Activated naive CD8-positive, alpha-beta T cell treated with anti-CD3 and anti-CD28 coated beads, Interleukin-2, amount 50 U/mL, for 16 hours (primary cell): ENCODE data around the gene COL18A1.
"Not testable (repeated sequence)": the region's sequence is repeated elsewhere in the genome, so short reads cannot be mapped to it uniquely, and the experiment has no call there.

Experiments used
- DNase-seq: peaks from one replicate; pipeline ENCODE4 v3.0.0-alpha.2; 2020; ENCODE audit warnings: low read depth, low spot score

Gene COL18A1

GRCh38 chr21:45404730-45405270, at the start of gene COL18A1:
COL18A1 (plus strand) TSS chr21:45405165; CDS start chr21:45405231, 66 bp downstream.
- no peak for DNase-seq

DNA sequence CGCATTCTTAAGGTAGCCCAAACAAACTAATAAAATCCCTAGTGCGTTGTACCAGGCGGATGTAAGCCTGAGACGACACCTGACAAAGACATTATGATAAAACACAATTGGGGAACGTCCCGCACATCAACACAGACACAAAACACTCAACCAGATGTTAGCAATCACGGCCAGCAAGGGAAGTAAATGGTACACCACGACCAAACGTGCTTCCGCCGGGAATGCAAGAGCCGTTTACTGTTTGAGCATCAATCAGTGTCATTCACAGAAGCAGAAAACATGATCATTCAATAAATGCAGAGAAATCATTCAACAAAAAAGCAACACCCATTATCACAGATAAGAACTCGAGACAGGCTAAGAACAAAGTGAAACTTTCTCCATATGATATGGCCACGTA, 49.4 kb upstream of the COL18A1 start:
- no peak for DNase-seq

- no peak for DNase-seq
These were observed 48.7 kb upstream of the COL18A1 start for GRCh38 chr21:45356251-45356650.

- DNase-seq: no peak
These were observed 48.1 kb upstream of the COL18A1 start for GRCh38 chr21:45356653-45357435.

DNA sequence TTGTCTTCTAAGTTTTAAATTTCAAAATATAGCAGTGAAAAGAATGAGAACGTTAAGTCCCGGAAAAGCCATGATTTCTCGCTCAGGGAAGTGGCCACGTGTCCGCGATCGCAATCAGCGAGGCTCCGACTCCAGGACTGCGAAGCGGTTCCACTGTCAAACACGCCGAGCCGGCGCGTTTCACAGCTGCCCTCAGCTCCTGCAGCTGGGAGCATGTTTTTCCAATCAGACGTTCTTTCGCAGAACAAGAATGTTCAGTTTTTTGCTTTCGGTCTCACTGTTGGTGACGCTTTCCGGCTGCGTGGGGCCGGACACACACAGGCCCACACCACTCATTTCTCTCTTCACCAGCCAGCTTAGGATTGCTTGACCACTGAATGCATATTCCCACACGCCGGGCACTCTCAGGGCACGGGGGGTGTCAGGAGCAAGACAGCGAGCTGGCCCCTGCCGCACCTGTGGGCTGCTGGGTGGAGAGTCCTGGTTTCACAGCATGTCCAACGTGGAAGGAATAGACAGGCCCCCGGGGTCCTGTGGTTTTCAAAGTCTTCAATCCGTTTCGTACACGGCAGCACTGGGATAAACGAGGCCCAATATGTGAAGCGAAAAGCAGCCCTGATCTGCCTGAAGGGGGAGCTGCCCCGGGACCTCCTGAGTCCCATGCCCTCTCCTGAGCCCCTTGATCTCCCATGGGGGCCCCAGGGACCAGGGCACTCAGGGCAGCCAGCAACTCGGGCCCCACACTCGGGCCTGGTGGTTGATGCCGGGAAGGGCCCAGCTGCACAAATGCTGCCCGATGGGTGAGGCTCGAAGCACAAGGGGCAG, 47.3 kb upstream of the COL18A1 start:
- DNase-seq: no peak

- no peak for DNase-seq
These were observed 46.7 kb upstream of the COL18A1 start for GRCh38 chr21:45358261-45358670.

- DNase-seq: no peak
These were observed 46.2 kb upstream of the COL18A1 start for GRCh38 chr21:45358711-45359310.

GRCh38 chr21:45359451-45360217, 45.3 kb upstream of the COL18A1 start:
- no peak for DNase-seq

DNA sequence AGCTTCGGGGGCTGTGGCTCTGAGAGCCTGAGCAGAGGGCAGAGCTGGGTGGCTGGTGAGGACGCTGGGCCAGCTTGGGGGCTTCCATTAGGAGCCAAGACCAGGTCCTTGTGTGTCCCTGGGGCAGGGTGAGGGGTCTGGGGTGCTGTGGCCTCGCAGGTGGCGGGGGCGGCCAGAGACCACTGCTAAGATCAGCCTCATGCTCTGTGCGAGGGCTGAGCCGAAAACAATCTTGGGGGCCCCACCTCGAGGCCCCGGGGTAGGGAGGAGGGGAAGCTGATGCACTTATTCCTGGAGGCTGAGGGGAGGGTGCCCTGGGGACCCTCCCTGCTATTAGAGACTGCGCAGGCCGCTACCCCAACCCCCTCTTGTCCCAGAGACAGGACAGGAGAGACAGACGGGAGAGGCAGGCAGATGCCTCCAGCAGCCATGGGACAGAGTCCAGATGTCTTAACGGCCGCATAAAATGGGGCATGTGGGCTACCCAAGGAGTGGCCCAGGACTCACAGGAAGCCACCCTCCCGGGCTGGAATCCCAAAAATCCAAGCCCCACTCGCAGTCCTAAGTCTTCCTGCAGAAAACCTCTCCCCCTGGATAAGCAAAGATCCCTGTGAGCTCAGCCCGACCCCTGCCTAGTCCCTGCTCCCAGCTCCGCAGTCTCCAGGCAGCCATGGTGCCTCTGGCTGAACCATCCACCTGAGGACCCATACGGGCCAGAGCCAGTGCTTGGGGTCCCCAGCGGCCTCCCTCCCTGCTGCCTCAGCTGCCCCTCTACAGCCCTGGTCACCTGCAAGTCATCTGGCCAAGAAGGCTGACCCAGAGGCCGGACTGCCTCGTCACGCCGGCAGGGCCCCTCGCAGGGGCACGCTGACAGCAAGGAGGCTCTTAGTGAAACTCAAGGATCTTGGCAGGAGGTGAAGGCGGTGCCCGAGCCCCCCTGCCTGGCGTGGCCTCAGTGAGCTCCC, 43.6 kb upstream of the COL18A1 start:
- DNase-seq: no peak

- no peak for DNase-seq
These were observed 42.8 kb upstream of the COL18A1 start for GRCh38 chr21:45362077-45362747.

GRCh38 chr21:45362748-45363145, 42.2 kb upstream of the COL18A1 start:
- no peak for DNase-seq

GRCh38 chr21:45363272-45363671, 41.7 kb upstream of the COL18A1 start:
- DNase-seq: not testable (repeated sequence)

DNA sequence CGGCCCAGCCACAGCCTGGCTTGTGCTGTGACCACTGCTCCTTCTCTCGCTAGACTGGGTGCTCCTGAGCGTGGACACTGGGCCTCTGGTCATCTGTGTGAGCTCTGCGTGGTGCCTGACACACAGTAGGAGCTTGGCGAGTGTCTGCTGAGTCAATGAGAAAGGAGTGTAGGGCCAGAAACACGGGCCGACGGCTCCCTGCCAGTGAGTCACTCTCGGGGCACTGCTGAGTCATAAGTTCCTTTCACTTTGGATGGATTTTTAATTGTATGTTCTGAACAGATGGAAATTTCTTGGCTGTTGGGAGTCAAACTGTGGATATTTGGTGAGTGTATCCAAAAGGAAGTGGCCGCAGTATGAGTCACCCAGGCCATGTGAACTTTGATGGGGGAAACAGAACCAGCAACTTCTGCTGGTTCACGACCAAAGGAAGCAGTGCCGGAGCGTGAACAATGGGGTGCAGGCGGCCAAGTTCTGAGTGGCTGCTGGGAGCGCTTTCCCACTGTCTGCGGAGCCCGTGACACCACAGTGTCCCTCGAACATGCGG, 41.0 kb upstream of the COL18A1 start:
- no peak for DNase-seq

DNA sequence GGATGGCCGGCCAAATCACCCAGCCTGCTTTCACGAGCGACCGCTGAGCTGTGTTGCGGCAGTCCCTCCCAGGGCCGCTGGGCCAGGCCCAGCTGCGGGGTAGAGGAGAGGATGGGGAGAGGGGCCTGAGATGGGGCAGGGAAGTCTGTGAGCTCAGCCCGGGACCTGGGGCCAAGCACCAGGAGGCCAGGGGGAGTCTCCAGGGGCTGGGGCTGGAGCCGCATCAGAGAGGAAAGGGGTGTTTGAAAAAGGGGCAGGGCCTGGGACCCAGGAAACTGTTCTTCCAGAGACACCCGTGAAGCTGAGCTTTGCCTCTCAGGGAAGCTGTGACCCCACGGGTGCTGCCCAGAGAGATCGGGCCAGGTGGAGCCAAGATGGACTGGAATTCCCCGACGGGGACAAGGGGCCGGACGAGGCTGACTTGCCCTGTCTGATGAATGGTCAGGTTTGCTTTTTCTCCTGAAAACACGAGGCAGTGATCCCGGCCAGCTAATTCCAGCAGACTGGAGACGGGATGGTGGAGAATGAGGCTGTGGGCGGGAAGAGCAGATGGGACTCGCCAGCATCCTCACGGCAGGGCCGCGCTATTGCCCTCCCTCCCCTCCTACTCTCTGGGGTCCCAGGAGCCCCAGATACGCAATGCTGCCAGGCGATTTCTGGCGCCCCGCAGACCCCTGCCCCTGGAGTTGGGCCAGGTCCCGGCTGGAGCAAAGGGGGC, 40.3 kb upstream of the COL18A1 start:
- DNase-seq: no peak

DNA sequence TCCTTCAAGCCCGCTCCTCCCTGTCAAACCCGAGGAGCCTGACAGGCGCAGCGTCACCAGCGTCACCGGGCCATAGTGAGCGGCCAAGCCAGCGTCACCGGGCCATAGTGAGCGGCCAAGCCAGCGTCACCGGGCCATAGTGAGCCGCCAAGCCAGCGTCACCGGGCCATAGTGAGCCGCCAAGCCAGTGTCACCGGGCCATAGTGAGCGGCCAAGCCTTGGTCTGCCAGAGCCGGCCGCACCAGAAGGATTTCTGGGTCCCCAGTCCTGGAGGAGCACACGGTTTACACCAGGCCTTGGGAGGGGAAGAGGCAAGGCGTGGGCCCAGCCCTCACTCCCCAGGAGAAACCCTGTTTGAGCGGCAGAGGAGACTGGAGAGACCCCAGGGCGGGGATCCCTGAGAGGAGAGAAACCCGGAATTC, 39.8 kb upstream of the COL18A1 start:
- no peak for DNase-seq

DNA sequence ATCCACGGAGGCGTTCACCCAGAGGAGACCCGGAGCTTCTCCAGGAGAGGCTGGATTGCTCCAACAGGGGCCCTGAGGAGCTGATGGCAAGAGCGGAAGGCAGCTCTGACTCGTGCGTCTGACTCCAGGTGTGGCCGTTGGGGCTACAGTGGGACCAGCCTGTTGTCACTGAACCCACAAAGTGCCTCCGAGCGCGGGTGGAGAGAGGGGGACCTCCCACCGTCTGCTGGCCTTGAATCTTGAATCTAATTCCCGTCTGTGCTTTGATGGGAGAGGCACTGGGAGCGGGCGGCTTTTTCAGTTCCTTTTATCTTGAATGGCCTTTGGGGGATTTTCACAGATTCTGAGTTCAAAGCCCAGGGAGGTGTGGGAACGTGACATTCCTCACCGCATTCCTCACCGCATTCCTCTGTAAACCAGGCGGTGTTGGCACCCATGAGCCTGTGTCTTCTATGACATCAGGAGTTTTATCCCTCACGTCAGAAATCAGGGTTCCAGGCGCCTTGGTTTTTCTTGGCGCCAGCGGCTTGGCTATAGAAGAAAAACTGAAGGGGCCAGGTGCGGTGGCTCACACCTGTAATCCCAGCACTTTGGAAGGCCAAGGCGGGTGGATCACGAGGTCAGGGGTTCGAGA, 39.2 kb upstream of the COL18A1 start:
- no peak for DNase-seq

DNA sequence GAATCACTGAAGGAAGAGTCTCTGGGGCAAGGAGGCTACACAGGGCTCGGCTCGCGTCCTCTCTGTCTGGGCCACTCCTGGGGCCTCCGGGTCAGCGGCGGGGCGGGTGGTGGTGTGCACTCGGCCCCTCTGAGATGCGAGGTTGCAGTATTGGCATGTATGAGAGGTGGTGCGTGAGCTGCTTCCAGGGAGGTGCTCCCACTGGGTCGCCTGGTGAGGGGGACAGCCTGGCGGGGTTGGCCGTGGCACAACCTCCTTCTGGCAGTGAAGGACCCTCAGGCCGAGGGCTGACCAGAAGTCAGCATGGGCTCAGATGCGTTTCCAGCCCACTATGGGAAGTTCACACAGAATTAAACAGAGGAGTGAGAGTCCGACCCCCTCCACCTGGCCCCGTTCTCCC, 38.5 kb upstream of the COL18A1 start:
- DNase-seq: no peak

DNA sequence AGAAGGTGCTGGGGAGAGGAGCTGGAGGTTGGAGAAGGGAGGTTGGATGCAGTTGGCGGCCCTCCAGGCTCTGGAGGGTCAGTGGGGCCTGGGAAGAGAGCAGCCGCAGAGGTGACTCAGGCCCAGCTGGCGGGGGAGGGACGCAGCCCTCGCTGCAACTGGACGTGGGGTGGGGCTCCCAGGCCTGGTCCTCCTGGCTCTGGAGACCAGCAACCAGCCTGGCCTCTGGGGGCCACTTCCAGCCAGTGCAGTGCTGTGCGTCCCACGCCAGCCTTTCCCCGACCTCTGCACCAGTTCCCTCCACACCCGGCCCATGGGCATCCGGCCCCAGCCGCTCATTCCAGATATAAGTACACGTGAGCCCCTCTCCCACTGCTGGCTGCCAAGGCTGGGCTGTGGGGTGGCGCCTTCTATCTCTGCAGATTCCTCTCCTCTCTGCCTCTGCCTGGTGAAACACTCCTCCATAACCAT, 38.0 kb upstream of the COL18A1 start:
- DNase-seq: no peak
